Measurements from ENCODE around the gene INO80E. TPM values are rescaled to one million over a fixed set of nuclear protein-coding genes. Genes with fewer than 3 reads are reported as not detected.
"Not testable (repeated sequence)": the region's sequence is repeated elsewhere in the genome, so short reads cannot be mapped to it uniquely, and the experiment has no call there.

Gene INO80E
- total and polyA plus RNA-seq, 9 donors = 23.8 to 81.6 (median 55.5) TPM

GRCh38 chr16:30011714-30012504 lies 15.9 kb downstream of the INO80E start:
- Histone ChIP-seq H3K27ac (no peak overlapping the region), H3K4me3 (no peak overlapping the region), H3K27me3 (no peaks in the 10 kb centered on the region), H3K36me3 (no peaks in the 10 kb centered on the region), H3K4me1 (ENCODE audit: insufficient read depth) (no peaks in the 10 kb centered on the region), H3K9me3 (no peaks in the 10 kb centered on the region)
- no peak for TF ChIP-seq CTCF (IDR thresholded peaks at IDR 0.05)
- no peak for TF ChIP-seq POLR2A (IDR thresholded peaks at IDR 0.05)
- TF ChIP-seq EP300 (IDR thresholded peaks at IDR 0.05) = no peak
- 56 to 58% (median 58%) methylated on average over 30 to 31 of the region's 31 CpGs for WGBS, 3 donors
- DNase-seq = no peak
- intact Hi-C loops (cut with DNase I) = loop anchor here in 2 of 4 donors (5.0 to 10.0 kb wide), 2 partner anchors 45 to 127 kb away; no protein-coding TSS in a partner anchor

- H3K27ac ChIP-seq; H3K4me3 ChIP-seq; H3K27me3 ChIP-seq; DNase-seq; H3K4me1 ChIP-seq (ENCODE audit: insufficient read depth); H3K9me3 ChIP-seq; H3K36me3 ChIP-seq: not testable (repeated sequence)
- 91 to 92% (median 92%) methylated on average over 14 of the region's 14 CpGs for WGBS, 3 donors
- intact Hi-C loops (cut with DNase I) = loop anchor here in 2 of 4 donors (5.0 to 10.0 kb wide), 2 partner anchors 45 to 128 kb away; no protein-coding TSS in a partner anchor
Measured at GRCh38 chr16:30012598-30012997, 16.6 kb downstream of the INO80E start.

- not testable (repeated sequence) for H3K27ac ChIP-seq; H3K9me3 ChIP-seq; H3K4me1 ChIP-seq (ENCODE audit: insufficient read depth); H3K4me3 ChIP-seq; H3K36me3 ChIP-seq; DNase-seq; H3K27me3 ChIP-seq
- intact Hi-C loops (cut with DNase I) = loop anchor here in 1 of 4 donors (10.0 kb wide), 1 partner anchor 131 kb away; no protein-coding TSS in a partner anchor
- 88 to 93% (median 92%) methylated on average over 7 of the region's 7 CpGs for WGBS, 3 donors
Measured at GRCh38 chr16:30015450-30015849, 19.4 kb downstream of the INO80E start.

GRCh38 chr16:30016555-30017276 lies 20.7 kb downstream of the INO80E start:
- TF ChIP-seq EP300 (IDR thresholded peaks at IDR 0.05) (no peak), CTCF (IDR thresholded peaks at IDR 0.05) (no peak), POLR2A (IDR thresholded peaks at IDR 0.05) (no peak)
- Histone ChIP-seq H3K27me3 (no peaks in the 10 kb centered on the region), H3K4me3 (no peak overlapping the region), H3K4me1 (ENCODE audit: insufficient read depth) (no peaks in the 10 kb centered on the region), H3K36me3 (no peaks in the 10 kb centered on the region), H3K9me3 (no peaks in the 10 kb centered on the region), H3K27ac (no peak overlapping the region)
- DNase-seq = no peak
- 60 to 69% (median 63%) methylated on average over 8 of the region's 8 CpGs for WGBS, 3 donors
- intact Hi-C loops (cut with DNase I) = loop anchor here in 1 of 4 donors (10.0 kb wide), 1 partner anchor 132 kb away; no protein-coding TSS in a partner anchor

- TF ChIP-seq CTCF (IDR thresholded peaks at IDR 0.05) (no peak), POLR2A (IDR thresholded peaks at IDR 0.05) (no peak)
- Histone ChIP-seq H3K4me1 (ENCODE audit: insufficient read depth) (no peaks in the 10 kb centered on the region), H3K9me3 (no peaks in the 10 kb centered on the region), H3K27me3 (no peaks in the 10 kb centered on the region), H3K27ac (no peak overlapping the region), H3K36me3 (no peaks in the 10 kb centered on the region), H3K4me3 (no peak overlapping the region)
- intact Hi-C loops (cut with DNase I) = loop anchor here in 1 of 4 donors (10.0 kb wide), 1 partner anchor 132 kb away; no protein-coding TSS in a partner anchor
- 95 to 99% (median 97%) methylated on average over 2 of the region's 2 CpGs for WGBS, 3 donors
- no peak for DNase-seq
Measured at GRCh38 chr16:30017277-30017656, 21.2 kb downstream of the INO80E start.

- H3K36me3 ChIP-seq; H3K4me3 ChIP-seq; H3K4me1 ChIP-seq (ENCODE audit: insufficient read depth); H3K27ac ChIP-seq; DNase-seq; H3K9me3 ChIP-seq; H3K27me3 ChIP-seq: not testable (repeated sequence)
- intact Hi-C loops (cut with DNase I) = loop anchor here in 1 of 4 donors (10.0 kb wide), 1 partner anchor 133 kb away; no protein-coding TSS in a partner anchor
- WGBS, 3 donors = 87 to 91% (median 88%) methylated on average over 4 of the region's 4 CpGs
Measured at GRCh38 chr16:30017937-30018336, 21.9 kb downstream of the INO80E start.

Data from ovary (tissue), 9 donors.